HepG2 (cell line): ENCODE data around the gene BBC3. TPM values are rescaled to one million over a fixed set of nuclear protein-coding genes. Genes with fewer than 3 reads are reported as not detected.
A peak's percentile ranks its signal among the peaks of the same experiment; 100 is the strongest.

Source experiments
- ARNT ChIP-seq: fragments of 450-650 bp; IDR thresholded peaks from 2 replicates; pipeline ENCODE4 v1.6.1; 2017
- CEBPG ChIP-seq: IDR thresholded peaks from 2 replicates; pipeline ENCODE4 v1.6.1; 2016
- DPF2 ChIP-seq: sonication (generic); formaldehyde crosslinking; IDR thresholded peaks from 2 replicates; pipeline ENCODE4 v1.4.0; 2020; ENCODE audit warnings: mild to moderate bottlenecking, low read depth, missing genetic modification reagents, borderline replicate concordance
- ELF4 ChIP-seq: sonication (generic); formaldehyde crosslinking; IDR thresholded peaks from 2 replicates; pipeline ENCODE4 v1.5.0; 2020; ENCODE audit warnings: missing genetic modification reagents, mild to moderate bottlenecking, moderate library complexity, borderline replicate concordance
- ISX ChIP-seq: sonication (generic); formaldehyde crosslinking; conservative IDR thresholded peaks from 2 replicates; pipeline ENCODE4 v1.5.0; 2020; ENCODE audit warnings: missing genetic modification reagents
- MAFK ChIP-seq, 2 experiments: IDR thresholded peaks in 1 of 2; conservative IDR thresholded peaks in 1 of 2; 2 replicates each; pipeline ENCODE4 v1.6.1; 2011; ENCODE audit warnings: improper control_type of control experiment in 2 of 2, low read length in 2 of 2
- NAIF1 ChIP-seq: sonication (generic); formaldehyde crosslinking; IDR thresholded peaks from 2 replicates; pipeline ENCODE4 v1.5.0; 2020; ENCODE audit warnings: mild to moderate bottlenecking, missing genetic modification reagents, borderline replicate concordance
- POGZ ChIP-seq: sonication (generic); formaldehyde crosslinking; IDR thresholded peaks from 2 replicates; pipeline ENCODE4 v1.4.0; 2020; ENCODE audit warnings: mild to moderate bottlenecking, missing genetic modification reagents
- RARA ChIP-seq: IDR thresholded peaks from 2 replicates; pipeline ENCODE4 v1.6.1; 2016; ENCODE audit warnings: missing genetic modification reagents, missing compliant biosample characterization
- SMAD3 ChIP-seq: sonication (generic); formaldehyde crosslinking; IDR thresholded peaks from 2 replicates; pipeline ENCODE4 v1.4.0; 2020; ENCODE audit warnings: missing genetic modification reagents
- SP5 ChIP-seq: IDR thresholded peaks from 2 replicates; pipeline ENCODE4 v1.6.1; 2016; ENCODE audit warnings: low read depth, borderline replicate concordance
- SRSF1 ChIP-seq: fragments of 200-400 bp; formaldehyde crosslinking; optimal IDR thresholded peaks from 2 replicates; pipeline ENCODE3; 2017; ENCODE audit warnings: mild to moderate bottlenecking, low read depth, low read length, moderate library complexity
- TEAD3 ChIP-seq: optimal IDR thresholded peaks from 2 replicates; pipeline ENCODE3; 2016; ENCODE audit warnings: borderline replicate concordance
- THRA ChIP-seq: sonication (generic); formaldehyde crosslinking; IDR thresholded peaks from 2 replicates; pipeline ENCODE4 v1.4.0; 2020; ENCODE audit warnings: missing genetic modification reagents, borderline replicate concordance
- ZHX2 ChIP-seq, 2 experiments: sonication (generic) in 1 of 2; formaldehyde crosslinking in 1 of 2; IDR thresholded peaks; 2 replicates each; pipeline versions ENCODE4 v1.6.1 to v1.9.0; 2014 to 2022; ENCODE audit warnings: antibody characterized with exemption in 1 of 2, borderline replicate concordance in 1 of 2, inconsistent platforms in 1 of 2, low read depth in 1 of 2, missing genetic modification reagents in 1 of 2
- polyA plus RNA-seq, 8 experiments: library from polyadenylated mRNA; depleted of rRNA in 3 of 8; stranded (reverse) in 7 of 8; unstranded in 1 of 8; fragments of >200 nt; fragmentation: Illumina TruSeq in 4 of 8; extraction: Trizol in 4 of 8; gene quantifications; 2 replicates each; pipeline versions ENCODE4 v1.2.1 to v1.2.3, GENCODE V29; 2011 to 2016; ENCODE audit warnings: low read depth in 4 of 8, missing spikeins in 1 of 8, mixed read lengths in 1 of 8; ENCODE audit not compliant: insufficient read depth in 1 of 8
- total RNA-seq, 5 experiments: library from RNA; depleted of rRNA; stranded (reverse); fragments of >200 nt; fragmentation: Illumina TruSeq; extraction: Trizol; gene quantifications; 2 replicates each; pipeline ENCODE4 v1.2.3, GENCODE V29; 2016; ENCODE audit warnings: low read depth in 1 of 5
- TF ChIP-seq, protein P1 (sequence below): sonication (generic); formaldehyde crosslinking; IDR thresholded peaks from 2 replicates; pipeline ENCODE4 v1.4.0; 2020; ENCODE audit warnings: low read depth, mild to moderate bottlenecking, missing genetic modification reagents
- TF ChIP-seq, protein P2 (sequence below): sonication (generic); formaldehyde crosslinking; conservative IDR thresholded peaks from 2 replicates; pipeline ENCODE4 v1.8.0; 2022; ENCODE audit warnings: mild to moderate bottlenecking, moderate library complexity, missing genetic modification reagents

The BBC3 gene
- total and polyA plus RNA-seq, 2 of the 13 experiments (the other 11 are each of a cell fraction or from before 2014, with no cell fraction given), result 6.1 to 8.8 TPM

GRCh38 chr19:47227352-47228167 is 3.4 kb downstream of the BBC3 start (continued):
- peak; percentile 28; the same call in 1 of the 2 replicates for TF ChIP-seq NAIF1 (CRISPR knock-in tag)
- TF ChIP-seq TEAD3 (CRISPR knock-in tag), result peak; percentile 49
- peak; percentile 11; the same call in 1 of the 2 replicates for TF ChIP-seq SMAD3 (CRISPR knock-in tag)
- TF ChIP-seq CEBPG (CRISPR knock-in tag), result peak; percentile 75
- peak; percentile 43; the same call in 1 of the 2 replicates for TF ChIP-seq ZHX2 (IDR thresholded peaks at IDR 0.05; ENCODE audit: low read depth)
- no peak for TF ChIP-seq ZHX2 (CRISPR knock-in tag; IDR thresholded peaks at IDR 0.05; ENCODE audit: borderline replicate concordance)
- TF ChIP-seq, protein P1, sequence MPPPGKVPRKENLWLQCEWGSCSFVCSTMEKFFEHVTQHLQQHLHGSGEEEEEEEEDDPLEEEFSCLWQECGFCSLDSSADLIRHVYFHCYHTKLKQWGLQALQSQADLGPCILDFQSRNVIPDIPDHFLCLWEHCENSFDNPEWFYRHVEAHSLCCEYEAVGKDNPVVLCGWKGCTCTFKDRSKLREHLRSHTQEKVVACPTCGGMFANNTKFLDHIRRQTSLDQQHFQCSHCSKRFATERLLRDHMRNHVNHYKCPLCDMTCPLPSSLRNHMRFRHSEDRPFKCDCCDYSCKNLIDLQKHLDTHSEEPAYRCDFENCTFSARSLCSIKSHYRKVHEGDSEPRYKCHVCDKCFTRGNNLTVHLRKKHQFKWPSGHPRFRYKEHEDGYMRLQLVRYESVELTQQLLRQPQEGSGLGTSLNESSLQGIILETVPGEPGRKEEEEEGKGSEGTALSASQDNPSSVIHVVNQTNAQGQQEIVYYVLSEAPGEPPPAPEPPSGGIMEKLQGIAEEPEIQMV (CRISPR knock-in tag), result peak; percentile 51; the same call in 1 of the 2 replicates
- TF ChIP-seq, protein P2, sequence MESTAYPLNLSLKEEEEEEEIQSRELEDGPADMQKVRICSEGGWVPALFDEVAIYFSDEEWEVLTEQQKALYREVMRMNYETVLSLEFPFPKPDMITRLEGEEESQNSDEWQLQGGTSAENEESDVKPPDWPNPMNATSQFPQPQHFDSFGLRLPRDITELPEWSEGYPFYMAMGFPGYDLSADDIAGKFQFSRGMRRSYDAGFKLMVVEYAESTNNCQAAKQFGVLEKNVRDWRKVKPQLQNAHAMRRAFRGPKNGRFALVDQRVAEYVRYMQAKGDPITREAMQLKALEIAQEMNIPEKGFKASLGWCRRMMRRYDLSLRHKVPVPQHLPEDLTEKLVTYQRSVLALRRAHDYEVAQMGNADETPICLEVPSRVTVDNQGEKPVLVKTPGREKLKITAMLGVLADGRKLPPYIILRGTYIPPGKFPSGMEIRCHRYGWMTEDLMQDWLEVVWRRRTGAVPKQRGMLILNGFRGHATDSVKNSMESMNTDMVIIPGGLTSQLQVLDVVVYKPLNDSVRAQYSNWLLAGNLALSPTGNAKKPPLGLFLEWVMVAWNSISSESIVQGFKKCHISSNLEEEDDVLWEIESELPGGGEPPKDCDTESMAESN (CRISPR knock-in tag), result no peak
- no peak for TF ChIP-seq ISX
- TF ChIP-seq MAFK (conservative IDR thresholded peaks at IDR 0.05 in 1 of 2, IDR thresholded peaks at IDR 0.05 in 1 of 2; ENCODE audit: low read length in 2 of 2), result no peak
- 0 out of 2 replicates have a peak, but pooled peaks have one; percentile 35 for TF ChIP-seq SP5
- peak; percentile 69; the same call in 1 of the 2 replicates for TF ChIP-seq DPF2 (CRISPR knock-in tag)
- TF ChIP-seq RARA, result peak; percentile 18
- TF ChIP-seq ELF4, result 0 out of 2 replicates have a peak, but pooled peaks have one; percentile 75
- TF ChIP-seq POGZ (CRISPR knock-in tag), result no peak
- TF ChIP-seq THRA (CRISPR knock-in tag), result peak; percentile 32; the same call in 1 of the 2 replicates
- no peak for TF ChIP-seq ARNT
- TF ChIP-seq SRSF1, result peak; percentile 50
